GM18505 (cell line): ENCODE results near the gene SUSD3.

Source experiments
- ATAC-seq: cut with Tn5 transposase; IDR thresholded peaks from one replicate; pipeline ENCODE4 v1.9.1; 2021; ENCODE audit not compliant: unreplicated experiment
- POLR2A ChIP-seq: IDR thresholded peaks from 4 replicates; pipeline ENCODE4 v1.6.1; 2011; ENCODE audit warnings: borderline replicate concordance; ENCODE audit not compliant: insufficient read depth, insufficient read length; ENCODE audit errors: extremely low read depth

Gene SUSD3

GRCh38 chr9:93081081-93081529 lies 22.6 kb downstream of the SUSD3 start:
- no peak for ATAC-seq
- TF ChIP-seq POLR2A, result no peak

- no peak for ATAC-seq
- TF ChIP-seq POLR2A, result no peak
These were observed 23.4 kb downstream of the SUSD3 start for GRCh38 chr9:93081931-93082330.

- no peak for TF ChIP-seq POLR2A
- ATAC-seq, result no peak
These were observed 24.4 kb downstream of the SUSD3 start for GRCh38 chr9:93082841-93083411.

- ATAC-seq, result no peak
- no peak for TF ChIP-seq POLR2A
These were observed 25.3 kb downstream of the SUSD3 start for GRCh38 chr9:93083592-93084470.

GRCh38 chr9:93084471-93084881 lies 26.0 kb downstream of the SUSD3 start:
- no peak for ATAC-seq
- TF ChIP-seq POLR2A, result no peak

GRCh38 chr9:93085676-93086075 lies 27.2 kb downstream of the SUSD3 start:
- ATAC-seq, result no peak
- TF ChIP-seq POLR2A, result no peak

- no peak for TF ChIP-seq POLR2A
- no peak for ATAC-seq
These were observed 28.1 kb downstream of the SUSD3 start for GRCh38 chr9:93086447-93087224.

- no peak for ATAC-seq
These were observed 29.6 kb downstream of the SUSD3 start for GRCh38 chr9:93087971-93088655.

GRCh38 chr9:93088656-93089015 lies 30.1 kb downstream of the SUSD3 start:
- no peak for ATAC-seq
- no peak for TF ChIP-seq POLR2A

More at GRCh38 chr9:93087971-93088655, 29.6 kb downstream of the SUSD3 start:
- TF ChIP-seq POLR2A, result no peak

GRCh38 chr9:93089024-93089423 lies 30.5 kb downstream of the SUSD3 start:
- no peak for TF ChIP-seq POLR2A
- no peak for ATAC-seq

- no peak for TF ChIP-seq POLR2A
- ATAC-seq, result no peak
These were observed 31.0 kb downstream of the SUSD3 start for GRCh38 chr9:93089481-93089991.

GRCh38 chr9:93090091-93090655 lies 31.7 kb downstream of the SUSD3 start:
- ATAC-seq, result no peak
- TF ChIP-seq POLR2A, result no peak
